MM.1S (cell line): ENCODE data around the gene SP9.

ENCODE experiments used
- EZH2phosphoT487 ChIP-seq: fragments of 300-600 bp; sonication (generic); IDR thresholded peaks from 2 replicates; pipeline ENCODE4 v1.6.1; 2018; ENCODE audit warnings: antibody characterized with exemption, low read length
- TF ChIP-seq, protein P1 (sequence below): fragments of 300-600 bp; sonication (generic); IDR thresholded peaks from 2 replicates; pipeline ENCODE4 v1.5.1; 2016; ENCODE audit warnings: antibody characterized with exemption, low read length, mixed read lengths

GRCh38 chr2:174341995-174342685, 7.4 kb downstream of the SP9 start:
- TF ChIP-seq, protein P1, sequence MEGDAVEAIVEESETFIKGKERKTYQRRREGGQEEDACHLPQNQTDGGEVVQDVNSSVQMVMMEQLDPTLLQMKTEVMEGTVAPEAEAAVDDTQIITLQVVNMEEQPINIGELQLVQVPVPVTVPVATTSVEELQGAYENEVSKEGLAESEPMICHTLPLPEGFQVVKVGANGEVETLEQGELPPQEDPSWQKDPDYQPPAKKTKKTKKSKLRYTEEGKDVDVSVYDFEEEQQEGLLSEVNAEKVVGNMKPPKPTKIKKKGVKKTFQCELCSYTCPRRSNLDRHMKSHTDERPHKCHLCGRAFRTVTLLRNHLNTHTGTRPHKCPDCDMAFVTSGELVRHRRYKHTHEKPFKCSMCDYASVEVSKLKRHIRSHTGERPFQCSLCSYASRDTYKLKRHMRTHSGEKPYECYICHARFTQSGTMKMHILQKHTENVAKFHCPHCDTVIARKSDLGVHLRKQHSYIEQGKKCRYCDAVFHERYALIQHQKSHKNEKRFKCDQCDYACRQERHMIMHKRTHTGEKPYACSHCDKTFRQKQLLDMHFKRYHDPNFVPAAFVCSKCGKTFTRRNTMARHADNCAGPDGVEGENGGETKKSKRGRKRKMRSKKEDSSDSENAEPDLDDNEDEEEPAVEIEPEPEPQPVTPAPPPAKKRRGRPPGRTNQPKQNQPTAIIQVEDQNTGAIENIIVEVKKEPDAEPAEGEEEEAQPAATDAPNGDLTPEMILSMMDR = no peak
- no peak for TF ChIP-seq EZH2phosphoT487
